Osteoblast (primary cell): ENCODE measurements around the gene RSBN1. TPM values are rescaled to one million over a fixed set of nuclear protein-coding genes. Genes with fewer than 3 reads are reported as not detected.
"Not testable (repeated sequence)": the region's sequence is repeated elsewhere in the genome, so short reads cannot be mapped to it uniquely, and the experiment has no call there.

ENCODE experiments used
- DNase-seq: peaks from one replicate; pipeline ENCODE4 v3.0.0; 2011; ENCODE audit warnings: low spot score, mixed read lengths; ENCODE audit not compliant: insufficient read length; ENCODE audit errors: missing footprints
- H2AFZ ChIP-seq: 2 replicates; pipeline ENCODE4 v1.6.0; 2011; ENCODE audit warnings: mild to moderate bottlenecking, low read length
- H3K27ac ChIP-seq: 2 replicates; pipeline ENCODE4 v1.5.1; 2011; ENCODE audit warnings: mild to moderate bottlenecking, low read depth, low read length, moderate library complexity
- H3K27me3 ChIP-seq: 2 replicates; pipeline ENCODE4 v1.6.0; 2012; ENCODE audit warnings: mild to moderate bottlenecking, control low read depth, inconsistent platforms, low read length, moderate library complexity; ENCODE audit not compliant: insufficient read depth
- H3K36me3 ChIP-seq: 2 replicates; pipeline ENCODE4 v1.5.1; 2011; ENCODE audit warnings: mild to moderate bottlenecking, low read length, control low read depth, moderate library complexity; ENCODE audit not compliant: insufficient read depth
- H3K4me1 ChIP-seq: 2 replicates; pipeline ENCODE4 v1.5.1; 2011; ENCODE audit warnings: mild to moderate bottlenecking, low read length, control low read depth, moderate library complexity; ENCODE audit not compliant: insufficient read depth
- H3K4me2 ChIP-seq: 2 replicates; pipeline ENCODE4 v1.6.0; 2011; ENCODE audit warnings: mild to moderate bottlenecking, low read length; ENCODE audit not compliant: insufficient read depth
- H3K4me3 ChIP-seq: fragments of 200-600 bp; sonication (generic); 3 replicates; pipeline ENCODE4 v1.5.1; 2012; ENCODE audit warnings: mild to moderate bottlenecking, low read length, inconsistent platforms; ENCODE audit not compliant: insufficient read depth
- H3K79me2 ChIP-seq: 2 replicates; pipeline ENCODE4 v1.6.0; 2012; ENCODE audit warnings: mild to moderate bottlenecking, low read length, control low read depth, inconsistent platforms; ENCODE audit not compliant: insufficient read depth
- H3K9me3 ChIP-seq: 2 replicates; pipeline ENCODE4 v1.5.1; 2011; ENCODE audit warnings: low read depth, low read length, control low read depth
- H4K20me1 ChIP-seq: 2 replicates; pipeline ENCODE4 v1.6.0; 2012; ENCODE audit warnings: mild to moderate bottlenecking, low read length, control low read depth; ENCODE audit not compliant: insufficient read depth
- total RNA-seq: library from RNA; depleted of rRNA; stranded (reverse); fragments of >200 nt; gene quantifications from 2 replicates; pipeline ENCODE4 v1.2.3, GENCODE V29; 2012
- TF ChIP-seq, protein P1 (sequence below): IDR thresholded peaks from 2 replicates; pipeline ENCODE4 v1.5.1; 2011; ENCODE audit warnings: mild to moderate bottlenecking, low read depth, low read length, moderate library complexity; ENCODE audit errors: extremely low read depth

The RSBN1 gene
- total RNA-seq, 1 donor: 14.5 TPM

DNA sequence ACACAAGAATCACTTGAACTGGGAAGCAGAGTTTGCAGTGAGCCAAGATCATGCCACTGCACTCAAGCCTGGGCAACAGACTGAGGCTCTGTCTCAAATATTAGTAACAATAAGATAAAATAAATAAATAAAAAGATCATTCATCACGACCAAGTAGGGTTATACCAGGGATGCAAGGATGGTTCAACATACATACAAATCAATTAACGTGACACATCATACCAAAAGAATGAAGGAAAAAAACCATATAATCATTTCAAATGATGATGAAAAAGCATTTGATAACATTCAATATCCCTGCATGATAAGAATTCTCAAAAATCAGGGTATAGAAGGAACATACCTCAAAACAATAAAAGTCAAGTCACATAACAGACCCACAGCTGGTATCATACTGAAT lies 91.3 kb downstream of the RSBN1 start:
- TF ChIP-seq, protein P1, sequence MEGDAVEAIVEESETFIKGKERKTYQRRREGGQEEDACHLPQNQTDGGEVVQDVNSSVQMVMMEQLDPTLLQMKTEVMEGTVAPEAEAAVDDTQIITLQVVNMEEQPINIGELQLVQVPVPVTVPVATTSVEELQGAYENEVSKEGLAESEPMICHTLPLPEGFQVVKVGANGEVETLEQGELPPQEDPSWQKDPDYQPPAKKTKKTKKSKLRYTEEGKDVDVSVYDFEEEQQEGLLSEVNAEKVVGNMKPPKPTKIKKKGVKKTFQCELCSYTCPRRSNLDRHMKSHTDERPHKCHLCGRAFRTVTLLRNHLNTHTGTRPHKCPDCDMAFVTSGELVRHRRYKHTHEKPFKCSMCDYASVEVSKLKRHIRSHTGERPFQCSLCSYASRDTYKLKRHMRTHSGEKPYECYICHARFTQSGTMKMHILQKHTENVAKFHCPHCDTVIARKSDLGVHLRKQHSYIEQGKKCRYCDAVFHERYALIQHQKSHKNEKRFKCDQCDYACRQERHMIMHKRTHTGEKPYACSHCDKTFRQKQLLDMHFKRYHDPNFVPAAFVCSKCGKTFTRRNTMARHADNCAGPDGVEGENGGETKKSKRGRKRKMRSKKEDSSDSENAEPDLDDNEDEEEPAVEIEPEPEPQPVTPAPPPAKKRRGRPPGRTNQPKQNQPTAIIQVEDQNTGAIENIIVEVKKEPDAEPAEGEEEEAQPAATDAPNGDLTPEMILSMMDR: no peak
- H3K4me1 ChIP-seq: no peaks in the 10 kb centered on the region
- H4K20me1 ChIP-seq: no peaks in the 10 kb centered on the region
- H3K4me2 ChIP-seq: no peak overlapping the region
- no peak overlapping the region for H3K4me3 ChIP-seq
- no peak overlapping the region for H2AFZ ChIP-seq
- no peaks in the 10 kb centered on the region for H3K79me2 ChIP-seq
- DNase-seq: no peak
- no peak overlapping the region for H3K27ac ChIP-seq
- H3K36me3 ChIP-seq: peaks cover 32% of the 10 kb centered on the region
- H3K27me3 ChIP-seq: no peaks in the 10 kb centered on the region
- H3K9me3 ChIP-seq: no peaks in the 10 kb centered on the region

DNA sequence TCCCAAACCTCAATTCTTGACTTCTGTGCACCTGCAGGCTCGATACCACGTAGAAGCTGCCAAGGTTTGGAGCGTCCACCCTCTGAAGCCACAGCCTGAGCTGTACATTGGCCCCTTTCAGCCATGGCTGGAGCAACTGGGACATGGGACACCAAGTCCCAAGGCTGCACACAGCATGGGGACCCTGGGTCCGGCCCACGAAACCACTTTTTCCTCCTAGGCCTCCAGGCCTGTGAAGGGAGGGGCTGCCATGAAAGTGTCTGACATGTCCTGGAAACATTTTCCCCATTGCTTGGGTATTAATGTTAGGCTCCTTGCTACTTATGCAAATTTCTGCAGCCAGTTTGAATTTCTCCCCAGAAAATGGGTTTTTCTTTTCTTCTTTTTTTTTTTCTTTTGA lies 93.7 kb downstream of the RSBN1 start:
- not testable (repeated sequence) for H2AFZ ChIP-seq, H3K4me1 ChIP-seq, H3K4me3 ChIP-seq, H4K20me1 ChIP-seq, H3K27ac ChIP-seq, H3K27me3 ChIP-seq, H3K9me3 ChIP-seq, H3K79me2 ChIP-seq, H3K4me2 ChIP-seq, DNase-seq
- peaks cover 20% of the 10 kb centered on the region for H3K36me3 ChIP-seq

DNA sequence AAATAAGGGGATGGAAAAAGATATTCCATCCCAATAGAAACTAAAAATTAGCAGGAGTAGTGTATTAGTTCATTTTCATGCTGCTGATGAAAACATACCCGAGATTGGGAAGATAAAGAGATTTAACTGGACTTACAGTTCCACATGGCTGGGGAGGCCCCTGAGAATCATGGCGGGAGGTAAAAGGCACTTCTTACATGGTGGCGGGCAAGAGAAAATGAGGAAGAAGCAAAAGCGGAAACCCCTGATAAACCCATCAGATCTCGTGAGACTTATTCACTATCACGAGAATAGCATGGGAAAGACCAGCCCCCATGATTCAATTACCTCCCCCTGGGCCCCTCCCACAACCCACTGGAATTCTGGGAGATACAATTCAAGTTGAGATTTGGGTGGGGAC lies 94.8 kb downstream of the RSBN1 start:
- H3K4me3 ChIP-seq, DNase-seq, H4K20me1 ChIP-seq, H2AFZ ChIP-seq, H3K27me3 ChIP-seq, H3K4me1 ChIP-seq, H3K9me3 ChIP-seq, H3K79me2 ChIP-seq, H3K4me2 ChIP-seq, H3K27ac ChIP-seq: not testable (repeated sequence)
- H3K36me3 ChIP-seq: peaks cover 21% of the 10 kb centered on the region

DNA sequence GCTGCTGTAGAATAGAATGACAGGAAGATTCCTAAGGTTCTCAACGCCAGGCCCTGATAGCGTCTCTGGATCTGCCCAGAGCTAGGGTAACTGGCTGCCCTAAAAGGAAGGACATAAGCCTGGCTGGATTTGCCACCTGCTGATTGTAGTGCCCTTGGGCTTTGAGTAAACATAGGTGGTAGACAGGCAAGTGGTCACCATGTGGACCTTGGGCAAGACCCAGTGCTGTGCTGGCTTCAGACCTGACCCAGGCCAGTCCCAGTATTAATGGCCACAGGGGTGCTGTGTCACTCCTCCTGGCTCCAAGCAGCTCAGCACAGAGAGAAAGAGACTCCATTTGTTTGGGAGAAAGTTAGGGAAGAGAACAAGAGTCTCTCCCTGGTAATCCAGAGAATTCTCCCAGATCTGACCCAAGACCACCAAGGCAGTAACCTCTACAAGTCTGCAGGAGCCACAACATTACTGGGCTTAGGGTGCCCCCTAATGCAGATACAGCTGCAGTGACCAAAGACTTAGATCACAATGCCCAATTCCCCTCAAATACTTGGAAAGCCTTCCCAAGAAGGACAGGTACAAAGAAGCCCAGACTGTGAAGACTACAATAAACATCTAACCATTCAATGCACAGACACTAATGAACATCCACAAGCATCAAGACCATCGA lies 97.5 kb downstream of the RSBN1 start:
- H3K36me3 ChIP-seq: peaks cover 19% of the 10 kb centered on the region
- no peak overlapping the region for H2AFZ ChIP-seq
- H3K4me2 ChIP-seq: no peak overlapping the region
- no peak overlapping the region for H3K4me3 ChIP-seq
- H4K20me1 ChIP-seq: peaks cover 3% of the 10 kb centered on the region
- no peaks in the 10 kb centered on the region for H3K9me3 ChIP-seq
- H3K27ac ChIP-seq: no peak overlapping the region
- no peaks in the 10 kb centered on the region for H3K4me1 ChIP-seq
- TF ChIP-seq, protein P1: no peak
- no peaks in the 10 kb centered on the region for H3K27me3 ChIP-seq
- H3K79me2 ChIP-seq: no peaks in the 10 kb centered on the region
- no peak for DNase-seq

Other genes with a start within 250 kb of the RSBN1 start
- gene PHTF1, start 53.0 kb downstream of the RSBN1 start, total RNA-seq: 41.6 and 42.4 TPM in 2 replicates
- 1.1 and 1.8 TPM in 2 replicates for gene PTPN22, start 59.2 kb upstream of the RSBN1 start, total RNA-seq
- gene BCL2L15, start 75.1 kb upstream of the RSBN1 start, total RNA-seq: 0.29 and 0.36 TPM in 2 replicates
- 14.1 and 15.9 TPM in 2 replicates for gene AP4B1, start 92.3 kb upstream of the RSBN1 start, total RNA-seq
- gene DCLRE1B, start 92.8 kb upstream of the RSBN1 start, total RNA-seq: 3.6 and 4.7 TPM in 2 replicates
- 22.7 and 23.9 TPM in 2 replicates for gene HIPK1, start 116.8 kb upstream of the RSBN1 start, total RNA-seq
- 359 and 418 TPM in 2 replicates for gene OLFML3, start 167.0 kb upstream of the RSBN1 start, total RNA-seq